ENCODE measurements around the gene SUFU.

SUFU gene

DNA sequence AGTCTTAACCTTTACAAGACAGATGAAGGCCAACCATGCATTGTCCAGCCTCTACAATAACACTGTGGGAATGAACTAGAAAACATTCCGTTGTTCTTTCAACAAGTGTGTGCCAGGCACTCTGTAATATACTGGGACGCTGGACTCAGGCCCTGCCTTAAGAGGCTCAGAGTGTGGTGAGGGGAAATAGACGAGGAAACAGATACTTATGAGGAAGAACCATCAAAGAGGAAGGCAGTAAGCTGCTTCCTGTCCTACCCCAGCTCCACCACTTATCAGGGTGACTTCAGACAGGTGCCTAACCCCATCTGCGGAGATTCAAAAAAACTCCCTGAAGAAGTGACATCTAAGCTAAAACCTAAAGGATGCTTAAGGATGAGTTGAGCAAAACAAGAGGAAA is 131.6 kb downstream of the SUFU start:
- DNase-seq (ENCODE audit: low read depth) = no peak
- TF ChIP-seq, protein P1, sequence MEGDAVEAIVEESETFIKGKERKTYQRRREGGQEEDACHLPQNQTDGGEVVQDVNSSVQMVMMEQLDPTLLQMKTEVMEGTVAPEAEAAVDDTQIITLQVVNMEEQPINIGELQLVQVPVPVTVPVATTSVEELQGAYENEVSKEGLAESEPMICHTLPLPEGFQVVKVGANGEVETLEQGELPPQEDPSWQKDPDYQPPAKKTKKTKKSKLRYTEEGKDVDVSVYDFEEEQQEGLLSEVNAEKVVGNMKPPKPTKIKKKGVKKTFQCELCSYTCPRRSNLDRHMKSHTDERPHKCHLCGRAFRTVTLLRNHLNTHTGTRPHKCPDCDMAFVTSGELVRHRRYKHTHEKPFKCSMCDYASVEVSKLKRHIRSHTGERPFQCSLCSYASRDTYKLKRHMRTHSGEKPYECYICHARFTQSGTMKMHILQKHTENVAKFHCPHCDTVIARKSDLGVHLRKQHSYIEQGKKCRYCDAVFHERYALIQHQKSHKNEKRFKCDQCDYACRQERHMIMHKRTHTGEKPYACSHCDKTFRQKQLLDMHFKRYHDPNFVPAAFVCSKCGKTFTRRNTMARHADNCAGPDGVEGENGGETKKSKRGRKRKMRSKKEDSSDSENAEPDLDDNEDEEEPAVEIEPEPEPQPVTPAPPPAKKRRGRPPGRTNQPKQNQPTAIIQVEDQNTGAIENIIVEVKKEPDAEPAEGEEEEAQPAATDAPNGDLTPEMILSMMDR (IDR thresholded peaks at IDR 0.05; ENCODE audit: control insufficient read depth, extremely low read depth, insufficient read depth) = no peak
- no peak overlapping the region for H3K4me3 ChIP-seq (ENCODE audit: low read depth, low read length)

DNA sequence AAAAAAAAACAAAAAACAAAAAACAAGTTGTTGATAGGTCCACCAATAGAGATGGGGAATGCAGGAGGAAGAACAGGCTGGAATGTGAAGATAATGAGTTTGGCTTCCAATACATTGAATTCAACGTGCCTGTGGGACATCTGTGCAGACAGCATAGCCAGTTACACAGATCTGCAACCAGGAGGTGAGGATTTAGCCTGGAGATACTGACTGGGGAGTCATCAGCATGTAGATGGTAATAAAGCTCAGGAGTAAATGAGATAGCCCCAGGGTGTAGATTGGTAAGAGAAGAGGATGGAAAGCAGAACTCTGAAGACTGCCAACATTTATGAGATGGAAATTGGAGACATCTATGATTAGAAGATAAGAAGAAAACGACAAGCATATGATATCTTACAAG is 135.8 kb downstream of the SUFU start:
- no peak for DNase-seq (ENCODE audit: low read depth)
- TF ChIP-seq, protein P1 (IDR thresholded peaks at IDR 0.05; ENCODE audit: control insufficient read depth, extremely low read depth, insufficient read depth) = no peak
- H3K4me3 ChIP-seq (ENCODE audit: low read depth, low read length) = no peak overlapping the region

- H3K4me3 ChIP-seq (ENCODE audit: low read depth, low read length) = peak overlapping the region; percentile 78
- TF ChIP-seq, protein P1 (IDR thresholded peaks at IDR 0.05; ENCODE audit: control insufficient read depth, extremely low read depth, insufficient read depth) = no peak
- no peak for DNase-seq (ENCODE audit: low read depth)
Measured at GRCh38 chr10:102641402-102641801, 137.6 kb downstream of the SUFU start.

DNA sequence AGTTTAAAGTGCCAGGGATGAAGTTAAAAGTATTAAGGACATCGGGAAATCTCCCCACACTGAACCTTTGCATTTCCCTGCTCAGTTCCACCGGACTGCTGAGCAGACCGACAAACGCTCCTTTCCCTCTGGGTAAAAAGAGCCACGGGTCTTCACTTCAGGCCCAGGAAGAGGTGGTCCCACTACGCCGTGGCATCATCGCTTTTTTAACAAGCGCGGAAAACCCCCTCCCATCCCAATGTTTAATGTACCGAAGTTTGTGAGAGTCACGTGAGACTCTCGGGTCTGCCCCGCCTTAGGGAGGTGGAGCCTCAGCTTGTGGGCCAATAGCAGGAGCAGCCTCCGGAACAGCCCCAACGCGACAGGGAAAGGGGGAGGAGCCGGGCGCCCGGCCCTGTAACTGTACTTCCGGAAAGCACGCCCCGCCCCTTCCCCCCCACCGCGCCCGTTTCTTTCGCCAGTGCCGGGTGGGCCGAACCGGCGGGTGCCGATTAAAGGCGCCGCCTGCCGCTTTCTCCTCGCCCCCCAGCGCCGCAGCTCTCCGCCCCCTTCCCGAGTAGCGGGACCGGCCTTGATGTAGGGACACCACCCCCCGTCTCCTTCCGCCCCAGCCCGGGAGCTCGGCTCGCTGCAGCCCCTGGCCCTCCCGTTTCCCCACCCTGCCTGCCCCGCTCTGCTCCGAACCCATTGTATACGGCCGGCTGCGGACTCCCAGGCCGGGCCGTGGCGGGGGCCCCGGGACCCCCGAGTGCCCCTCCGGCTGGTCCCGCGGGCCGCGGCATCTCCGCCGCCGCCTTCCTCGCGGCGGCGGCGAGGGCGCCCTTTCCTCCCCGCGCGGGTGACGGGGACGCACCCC is 138.3 kb downstream of the SUFU start:
- DNase-seq (ENCODE audit: low read depth) = peak; percentile 90
- TF ChIP-seq, protein P1 (IDR thresholded peaks at IDR 0.05; ENCODE audit: control insufficient read depth, extremely low read depth, insufficient read depth) = no peak
- H3K4me3 ChIP-seq (ENCODE audit: low read depth, low read length) = peak overlapping the region; percentile 78

- peak overlapping the region; percentile 78 for H3K4me3 ChIP-seq (ENCODE audit: low read depth, low read length)
- no peak for DNase-seq (ENCODE audit: low read depth)
- TF ChIP-seq, protein P1 (IDR thresholded peaks at IDR 0.05; ENCODE audit: control insufficient read depth, extremely low read depth, insufficient read depth) = no peak
Measured at GRCh38 chr10:102642736-102643335, 139.1 kb downstream of the SUFU start.

DNA sequence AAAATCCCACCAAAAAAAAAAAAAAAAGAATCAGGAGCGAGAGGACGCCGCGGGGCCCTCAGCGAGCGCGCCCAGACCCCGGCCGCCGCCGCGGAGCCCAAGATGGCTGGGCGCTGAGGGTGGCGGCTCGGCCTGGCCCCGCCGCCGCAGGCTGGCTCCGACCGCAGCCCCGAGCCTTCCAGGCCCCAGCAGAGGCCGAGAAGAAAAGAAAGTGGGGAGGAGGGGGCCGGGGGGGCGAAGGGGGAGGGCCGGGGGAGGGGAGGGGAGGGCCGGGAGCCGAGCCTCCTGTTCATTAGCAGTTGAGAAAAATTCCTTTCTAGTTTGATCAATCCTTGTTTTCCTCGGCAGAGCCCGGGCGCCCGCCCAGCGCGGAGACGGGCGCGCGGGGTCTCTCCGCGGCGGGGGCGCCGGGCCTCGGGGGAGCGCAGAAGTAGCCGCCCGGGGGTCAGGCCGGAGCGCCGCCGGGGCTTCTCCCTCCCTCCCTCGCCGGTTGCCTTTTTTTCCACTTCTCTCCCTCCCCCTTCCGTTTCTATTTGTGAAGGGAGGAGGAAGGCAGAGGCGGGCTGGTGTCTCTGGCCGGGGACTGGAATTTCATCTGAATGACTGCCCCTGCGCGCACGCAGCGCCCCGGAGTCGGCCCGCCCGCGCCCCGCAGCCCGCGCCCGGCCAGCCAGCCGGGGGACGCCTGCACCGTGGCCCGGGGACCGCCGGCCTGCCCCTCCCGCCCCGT is 139.7 kb downstream of the SUFU start:
- peak overlapping the region; percentile 78 for H3K4me3 ChIP-seq (ENCODE audit: low read depth, low read length)
- no peak for DNase-seq (ENCODE audit: low read depth)
- TF ChIP-seq, protein P1 (IDR thresholded peaks at IDR 0.05; ENCODE audit: control insufficient read depth, extremely low read depth, insufficient read depth) = no peak

Measured in LNCaP clone FGC (cell line).